GM18909 (cell line): Measurements from ENCODE around the gene EXOC3L1.

Experiments used
- ATAC-seq: cut with Tn5 transposase; IDR thresholded peaks from one replicate; pipeline ENCODE4 v1.9.1; 2021; ENCODE audit warnings: mild to moderate bottlenecking; ENCODE audit not compliant: unreplicated experiment, poor library complexity

Gene EXOC3L1

DNA sequence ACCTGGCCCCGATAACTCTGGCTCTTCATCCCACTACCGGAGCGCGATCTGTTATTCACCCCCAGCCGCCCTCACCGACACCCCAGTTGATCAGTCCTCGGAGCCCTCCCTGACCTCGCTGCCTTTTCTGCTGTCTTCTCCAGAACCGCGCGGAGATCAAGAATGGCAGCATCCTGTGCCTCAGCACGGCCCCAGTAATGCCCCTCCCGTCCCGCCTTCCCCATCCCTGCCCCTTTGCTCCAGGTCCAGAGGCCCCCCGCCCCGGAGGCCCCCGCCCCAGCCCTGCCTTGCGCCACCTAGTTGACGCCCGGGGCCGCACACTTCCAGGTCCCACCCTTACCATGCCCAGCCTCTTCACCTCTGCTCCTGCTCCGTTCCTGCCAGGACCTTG, 9.9 kb upstream of the EXOC3L1 start:
- ATAC-seq, result no peak

GRCh38 chr16:67199011-67199807, 9.3 kb upstream of the EXOC3L1 start, which contains the start of gene ELMO3:
TSS of gene ELMO3 (plus strand) at chr16:67199131. CDS start at chr16:67199327, 196 bp downstream.
- no peak for ATAC-seq

DNA sequence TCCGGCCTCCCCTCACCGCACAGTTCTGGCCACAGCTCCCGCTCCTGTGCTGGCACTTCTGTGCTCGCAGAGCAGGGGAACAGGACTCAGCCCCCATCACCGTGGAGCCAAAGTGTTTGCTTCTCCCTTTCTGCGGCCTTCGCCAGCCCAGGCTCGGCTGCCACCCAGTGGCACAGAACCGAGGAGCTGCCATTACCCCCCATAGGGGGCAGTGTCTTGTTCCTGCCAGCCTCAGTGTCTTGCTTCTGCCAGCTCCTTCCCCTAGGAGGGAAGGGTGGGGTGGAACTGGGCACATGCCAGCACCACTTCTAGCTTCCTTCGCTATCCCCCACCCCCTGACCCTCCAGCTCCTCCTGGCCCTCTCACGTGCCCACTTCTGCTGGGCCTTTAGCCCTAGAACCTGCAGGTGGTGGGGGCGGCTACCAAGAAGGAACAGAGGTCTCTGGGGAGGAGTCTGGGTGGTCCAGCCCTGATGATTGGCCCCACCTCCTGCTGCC, 8.3 kb upstream of the EXOC3L1 start:
- ATAC-seq, result no peak

- ATAC-seq, result no peak
Observed at GRCh38 chr16:67197704-67198103, 7.8 kb upstream of the EXOC3L1 start.

- ATAC-seq, result no peak
Observed at GRCh38 chr16:67196881-67197280, 6.9 kb upstream of the EXOC3L1 start.

- no peak for ATAC-seq
Observed at GRCh38 chr16:67195676-67196075, 5.7 kb upstream of the EXOC3L1 start.

DNA sequence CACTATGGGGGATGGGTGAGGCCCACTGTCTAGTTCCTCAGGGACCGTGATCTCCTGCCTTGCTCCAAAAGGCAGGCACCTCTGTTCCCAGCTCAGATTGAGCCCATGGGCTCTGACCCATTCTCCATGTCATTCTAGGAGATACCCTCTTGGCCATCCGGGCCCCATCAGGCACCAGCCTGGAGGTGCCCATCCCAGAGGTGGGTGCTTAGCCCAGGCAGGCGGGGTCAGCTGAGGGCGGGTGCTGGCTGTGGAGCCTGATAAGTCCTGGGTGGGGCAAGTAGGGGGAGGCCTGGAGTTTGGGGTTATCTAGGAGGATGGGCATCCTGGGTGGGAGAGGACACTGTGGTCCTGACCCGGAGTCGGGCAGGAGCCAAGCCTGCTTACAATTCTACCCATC, 4.3 kb upstream of the EXOC3L1 start:
- ATAC-seq, result no peak

DNA sequence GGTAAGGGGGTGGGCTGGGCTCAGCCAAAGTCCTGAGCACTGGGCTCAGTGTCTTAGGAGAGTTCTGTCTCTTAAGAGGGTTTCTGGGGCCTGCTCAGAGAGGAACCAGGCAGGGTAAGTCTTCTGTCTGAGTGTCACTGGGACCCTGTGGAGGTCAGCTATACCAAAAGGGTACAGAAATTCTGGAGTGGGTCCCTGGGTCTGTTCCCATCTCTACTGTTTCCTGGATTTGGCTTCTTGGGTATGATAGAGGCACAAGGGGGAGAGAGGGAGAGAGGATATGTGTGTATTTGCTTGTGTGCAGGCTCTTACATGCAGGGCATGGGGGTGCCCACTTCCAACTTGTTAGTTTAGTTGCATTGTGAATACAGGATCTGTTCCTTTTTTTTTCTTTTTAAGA, 3.6 kb upstream of the EXOC3L1 start:
- no peak for ATAC-seq

DNA sequence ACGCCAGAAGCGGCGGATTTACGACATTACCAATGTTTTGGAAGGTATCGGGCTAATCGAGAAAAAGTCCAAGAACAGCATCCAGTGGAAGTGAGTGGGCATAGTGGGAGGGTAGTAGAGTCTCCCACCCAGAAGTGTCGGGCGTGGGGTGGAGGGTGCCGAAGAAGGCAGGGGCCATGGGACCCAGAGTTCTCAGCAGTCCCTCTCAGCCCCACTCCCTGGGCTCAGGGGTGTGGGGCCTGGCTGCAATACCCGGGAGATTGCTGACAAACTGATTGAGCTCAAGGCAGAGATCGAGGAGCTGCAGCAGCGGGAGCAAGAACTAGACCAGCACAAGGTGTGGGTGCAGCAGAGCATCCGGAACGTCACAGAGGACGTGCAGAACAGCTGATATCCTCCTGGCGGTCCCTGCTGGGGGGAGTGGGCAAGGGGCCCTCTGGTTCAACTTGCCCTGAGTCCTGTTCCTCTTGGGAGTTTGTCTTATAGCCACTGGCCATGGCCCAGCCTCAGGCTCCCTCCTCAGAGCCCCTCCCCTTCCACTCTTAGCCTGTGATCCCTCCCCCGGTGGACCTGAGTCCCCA, 2.9 kb upstream of the EXOC3L1 start:
- ATAC-seq, result no peak

GRCh38 chr16:67191995-67192681, 2.2 kb upstream of the EXOC3L1 start, which contains the start of gene E2F4:
TSS of gene E2F4 (plus strand) at chr16:67192155. CDS start at chr16:67192228, 73 bp downstream.
- ATAC-seq, result peak; percentile 91

- no peak for ATAC-seq
Observed at GRCh38 chr16:67191411-67191994, 1.6 kb upstream of the EXOC3L1 start.

DNA sequence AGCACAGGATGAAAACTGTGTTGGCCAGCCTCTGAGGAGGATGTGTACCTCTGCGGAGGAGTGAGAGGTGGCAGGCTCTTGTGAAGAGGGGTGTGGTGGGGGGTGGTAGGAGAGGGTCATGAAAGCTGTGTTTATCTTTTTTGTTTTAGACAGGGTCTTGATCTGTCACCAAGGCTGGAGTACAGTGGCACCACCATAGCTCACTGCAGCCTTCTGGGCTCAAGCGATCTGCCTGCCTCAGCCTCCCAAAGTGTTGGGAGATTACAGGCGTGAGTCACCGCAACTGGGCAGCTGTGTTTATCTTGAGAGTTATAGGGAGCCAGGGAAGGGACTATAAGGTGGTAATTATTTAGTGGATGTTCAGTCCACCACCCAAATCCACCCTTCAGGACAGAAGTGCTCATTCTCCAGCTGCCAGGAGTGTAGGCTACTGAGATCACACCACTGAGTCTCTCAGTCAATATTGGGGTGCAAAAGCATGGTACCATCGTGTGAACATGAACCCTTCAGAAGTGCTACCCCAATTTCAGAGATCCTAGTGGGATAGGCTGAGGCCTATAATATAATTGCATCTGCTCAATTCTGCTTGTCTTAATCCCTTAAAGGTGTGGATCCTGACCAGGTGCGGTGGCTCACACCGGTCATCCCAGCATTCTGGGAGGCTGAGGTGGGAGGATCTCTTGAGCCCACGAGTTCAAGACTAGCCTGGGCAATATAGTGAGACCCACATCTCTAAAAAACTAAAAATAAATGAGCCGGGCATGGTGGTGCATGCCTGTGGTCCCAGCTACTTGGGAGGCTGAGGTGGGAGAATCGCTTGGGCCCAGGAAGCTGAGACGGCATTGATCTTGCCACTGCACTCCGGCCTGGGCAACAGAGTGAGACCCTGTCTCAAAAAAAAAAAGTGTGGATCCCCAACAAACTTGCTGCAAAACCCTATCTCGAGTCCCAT, 788 bp upstream of the EXOC3L1 start:
- no peak for ATAC-seq

DNA sequence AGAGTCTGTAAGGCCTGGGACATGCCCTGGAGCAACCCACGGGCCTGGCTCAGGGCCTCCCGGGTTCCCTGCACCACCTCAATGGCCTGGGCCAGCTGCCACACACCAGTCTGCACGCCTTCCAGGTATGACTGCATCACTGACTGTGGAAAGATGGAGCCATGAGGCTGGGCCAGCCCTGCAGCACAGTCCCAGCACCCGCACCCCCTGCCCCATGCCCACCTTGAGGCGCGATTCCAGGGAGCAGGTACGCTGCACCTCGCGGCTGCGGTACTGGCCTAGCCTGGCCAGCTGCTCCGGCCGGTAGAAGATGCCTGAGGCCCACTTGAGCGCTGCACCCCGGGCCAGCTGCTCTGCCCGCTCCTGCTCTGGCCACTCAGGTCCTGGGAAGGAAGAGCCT, 1.1 kb downstream of the EXOC3L1 start:
- ATAC-seq, result no peak

- ATAC-seq, result no peak
Observed at GRCh38 chr16:67188323-67188722, 1.6 kb downstream of the EXOC3L1 start.

- ATAC-seq, result no peak
Observed at GRCh38 chr16:67187175-67187890, 2.6 kb downstream of the EXOC3L1 start.

DNA sequence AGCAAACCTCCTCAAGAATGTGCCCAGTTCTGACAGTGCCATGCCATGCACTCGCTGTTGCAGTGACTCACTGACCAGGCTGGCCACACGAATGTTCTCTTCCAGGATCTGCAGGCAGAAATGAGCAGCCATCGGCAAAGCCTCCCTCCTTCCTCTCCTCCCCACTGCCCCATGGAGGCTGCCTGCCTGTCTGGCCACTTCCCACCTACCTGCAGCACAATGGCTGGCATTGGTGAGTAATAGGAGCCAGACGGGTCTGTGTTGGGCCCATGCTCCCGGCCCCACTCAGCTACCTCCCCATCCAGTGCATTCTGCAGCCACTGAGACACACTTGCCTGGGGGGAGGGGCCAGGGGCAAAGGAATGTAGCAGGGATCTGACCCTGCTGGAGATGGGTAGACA, 3.4 kb downstream of the EXOC3L1 start:
- ATAC-seq, result no peak

DNA sequence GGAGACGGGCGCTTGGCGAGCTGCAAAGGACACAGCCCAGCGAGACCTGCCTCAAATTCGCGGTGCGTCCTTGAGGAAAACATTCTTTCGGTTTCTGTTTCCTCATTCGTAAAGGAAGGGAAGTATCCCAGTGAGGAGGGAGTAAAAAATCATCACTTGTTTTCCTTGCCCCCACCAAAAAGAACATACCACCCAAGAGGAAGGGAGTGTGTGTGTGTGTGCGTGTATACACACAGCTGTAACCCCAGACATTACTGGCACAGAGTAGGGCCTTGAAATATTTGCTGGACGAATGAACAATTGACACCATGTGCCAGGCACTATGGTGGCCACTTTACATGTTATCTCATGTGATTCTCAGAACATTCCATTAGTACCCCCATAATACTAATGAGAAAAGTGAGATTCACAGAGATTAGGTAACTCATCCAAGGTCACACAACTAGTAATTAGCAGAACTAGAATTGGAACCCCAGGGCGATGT, 4.2 kb downstream of the EXOC3L1 start:
- no peak for ATAC-seq

DNA sequence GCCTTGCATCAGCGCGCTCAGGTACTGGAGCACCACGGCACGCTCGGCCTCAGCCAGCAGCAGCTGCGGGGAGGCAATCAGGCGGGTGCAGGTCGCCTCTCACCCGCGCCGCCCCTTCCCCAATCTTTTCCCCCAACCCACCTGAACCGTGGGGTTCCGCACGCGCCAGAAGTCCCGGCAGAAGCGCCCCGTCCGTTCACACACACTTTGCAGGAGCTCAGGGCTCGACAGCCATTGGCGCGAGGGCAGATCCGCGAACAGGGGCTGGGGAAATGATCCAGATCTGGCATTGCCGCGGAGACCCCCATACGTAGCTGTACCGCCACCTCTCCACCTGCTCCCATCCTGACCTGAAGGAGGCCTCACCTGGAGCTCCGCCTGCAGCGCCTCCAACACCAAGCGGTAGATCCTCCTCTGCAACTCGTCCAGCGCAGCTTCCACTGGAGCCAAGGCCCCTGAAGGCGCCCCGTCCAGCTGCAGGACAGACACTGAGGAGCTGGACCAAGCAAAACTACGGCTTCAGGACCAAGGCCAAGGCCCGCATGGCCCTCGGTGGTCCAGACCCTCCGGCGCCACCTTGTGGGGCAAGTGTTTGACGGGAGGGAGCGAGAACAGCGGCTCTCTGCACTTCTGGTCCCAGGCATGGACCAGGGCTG, 4.8 kb downstream of the EXOC3L1 start:
- ATAC-seq, result no peak
